HPDE6-E6E7 (cell line): Measurements from ENCODE around the gene NDUFS6.
"Not testable (repeated sequence)": the region's sequence is repeated elsewhere in the genome, so short reads cannot be mapped to it uniquely, and the experiment has no call there.

Experiments
- DNase-seq: peaks from one replicate; pipeline ENCODE4 v3.0.0; 2011; ENCODE audit warnings: missing footprints; ENCODE audit errors: extremely low spot score

NDUFS6 gene

GRCh38 chr5:1782385-1783215, 18.6 kb upstream of the NDUFS6 start:
- no peak for DNase-seq

- no peak for DNase-seq
Measured at GRCh38 chr5:1783216-1783554, 18.0 kb upstream of the NDUFS6 start.

- DNase-seq, result no peak
Measured at GRCh38 chr5:1784197-1785050, 16.8 kb upstream of the NDUFS6 start.

- DNase-seq, result no peak
Measured at GRCh38 chr5:1785062-1785461, 16.1 kb upstream of the NDUFS6 start.

- DNase-seq, result no peak
Measured at GRCh38 chr5:1785984-1786383, 15.2 kb upstream of the NDUFS6 start.

GRCh38 chr5:1786621-1787471, 14.4 kb upstream of the NDUFS6 start:
- DNase-seq, result no peak

- no peak for DNase-seq
Measured at GRCh38 chr5:1787472-1788047, 13.6 kb upstream of the NDUFS6 start.

GRCh38 chr5:1788200-1788599, 13.0 kb upstream of the NDUFS6 start:
- no peak for DNase-seq

- DNase-seq, result no peak
Measured at GRCh38 chr5:1788828-1789227, 12.4 kb upstream of the NDUFS6 start.

GRCh38 chr5:1789438-1789833, 11.8 kb upstream of the NDUFS6 start:
- DNase-seq, result not testable (repeated sequence)

GRCh38 chr5:1789834-1790471, 11.3 kb upstream of the NDUFS6 start:
- DNase-seq, result no peak

- DNase-seq, result no peak
Measured at GRCh38 chr5:1791176-1791575, 10.0 kb upstream of the NDUFS6 start.

GRCh38 chr5:1792842-1793266, 8.4 kb upstream of the NDUFS6 start:
- no peak for DNase-seq

GRCh38 chr5:1793301-1793740, 7.9 kb upstream of the NDUFS6 start:
- no peak for DNase-seq

GRCh38 chr5:1793966-1794900, 7.0 kb upstream of the NDUFS6 start:
- no peak for DNase-seq

GRCh38 chr5:1794901-1795290, 6.3 kb upstream of the NDUFS6 start:
- no peak for DNase-seq

GRCh38 chr5:1795506-1795905, 5.7 kb upstream of the NDUFS6 start:
- no peak for DNase-seq

GRCh38 chr5:1795931-1796330, 5.3 kb upstream of the NDUFS6 start:
- no peak for DNase-seq

- no peak for DNase-seq
Measured at GRCh38 chr5:1796371-1797102, 4.7 kb upstream of the NDUFS6 start.
